Activated CD4-positive, alpha-beta T cell treated with anti-CD3 and anti-CD28 coated beads, Interleukin-2, Interleukin-4, amounts not matched to agents 100 ng/mL and 50 ng/mL, durations not matched to agents 16 hours and 8 hours (primary cell): ENCODE data around the gene PIK3IP1.
A peak's percentile ranks its signal among the peaks of the same experiment; 100 is the strongest.

Source experiments
- DNase-seq: peaks from one replicate; pipeline ENCODE4 v3.0.0-alpha.2; 2020; ENCODE audit warnings: low spot score

Gene PIK3IP1

DNA sequence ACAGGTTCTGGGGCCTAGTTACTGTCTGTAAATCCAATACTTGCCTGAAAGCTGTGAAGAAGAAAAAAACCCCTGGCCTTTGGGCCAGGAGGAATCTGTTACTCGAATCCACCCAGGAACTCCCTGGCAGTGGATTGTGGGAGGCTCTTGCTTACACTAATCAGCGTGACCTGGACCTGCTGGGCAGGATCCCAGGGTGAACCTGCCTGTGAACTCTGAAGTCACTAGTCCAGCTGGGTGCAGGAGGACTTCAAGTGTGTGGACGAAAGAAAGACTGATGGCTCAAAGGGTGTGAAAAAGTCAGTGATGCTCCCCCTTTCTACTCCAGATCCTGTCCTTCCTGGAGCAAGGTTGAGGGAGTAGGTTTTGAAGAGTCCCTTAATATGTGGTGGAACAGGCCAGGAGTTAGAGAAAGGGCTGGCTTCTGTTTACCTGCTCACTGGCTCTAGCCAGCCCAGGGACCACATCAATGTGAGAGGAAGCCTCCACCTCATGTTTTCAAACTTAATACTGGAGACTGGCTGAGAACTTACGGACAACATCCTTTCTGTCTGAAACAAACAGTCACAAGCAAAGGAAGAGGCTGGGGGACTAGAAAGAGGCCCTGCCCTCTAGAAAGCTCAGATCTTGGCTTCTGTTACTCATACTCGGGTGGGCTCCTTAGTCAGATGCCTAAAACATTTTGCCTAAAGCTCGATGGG lies 13.5 kb downstream of the PIK3IP1 start:
- DNase-seq = no peak

DNA sequence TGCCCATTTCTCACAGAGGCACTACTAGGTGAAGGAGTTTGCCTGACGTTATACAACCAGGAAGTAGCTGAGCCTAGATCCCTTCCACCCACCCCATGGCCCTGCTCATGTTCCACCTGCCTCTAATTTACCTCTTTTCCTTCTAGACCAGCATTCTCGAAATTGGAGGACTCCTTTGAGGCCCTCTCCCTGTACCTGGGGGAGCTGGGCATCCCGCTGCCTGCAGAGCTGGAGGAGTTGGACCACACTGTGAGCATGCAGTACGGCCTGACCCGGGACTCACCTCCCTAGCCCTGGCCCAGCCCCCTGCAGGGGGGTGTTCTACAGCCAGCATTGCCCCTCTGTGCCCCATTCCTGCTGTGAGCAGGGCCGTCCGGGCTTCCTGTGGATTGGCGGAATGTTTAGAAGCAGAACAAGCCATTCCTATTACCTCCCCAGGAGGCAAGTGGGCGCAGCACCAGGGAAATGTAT lies 14.1 kb downstream of the PIK3IP1 start:
- no peak for DNase-seq

DNA sequence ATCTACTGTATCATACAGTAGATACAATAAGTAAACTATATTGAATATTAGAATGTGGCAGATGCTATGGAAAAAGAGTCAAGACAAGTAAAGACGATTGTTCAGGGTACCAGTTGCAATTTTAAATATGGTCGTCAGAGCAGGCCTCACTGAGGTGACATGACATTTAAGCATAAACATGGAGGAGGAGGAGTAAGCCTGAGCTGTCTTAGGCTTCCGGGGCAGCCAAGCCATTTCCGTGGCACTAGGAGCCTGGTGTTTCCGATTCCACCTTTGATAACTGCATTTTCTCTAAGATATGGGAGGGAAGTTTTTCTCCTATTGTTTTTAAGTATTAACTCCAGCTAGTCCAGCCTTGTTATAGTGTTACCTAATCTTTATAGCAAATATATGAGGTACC lies 14.5 kb downstream of the PIK3IP1 start:
- no peak for DNase-seq

DNA sequence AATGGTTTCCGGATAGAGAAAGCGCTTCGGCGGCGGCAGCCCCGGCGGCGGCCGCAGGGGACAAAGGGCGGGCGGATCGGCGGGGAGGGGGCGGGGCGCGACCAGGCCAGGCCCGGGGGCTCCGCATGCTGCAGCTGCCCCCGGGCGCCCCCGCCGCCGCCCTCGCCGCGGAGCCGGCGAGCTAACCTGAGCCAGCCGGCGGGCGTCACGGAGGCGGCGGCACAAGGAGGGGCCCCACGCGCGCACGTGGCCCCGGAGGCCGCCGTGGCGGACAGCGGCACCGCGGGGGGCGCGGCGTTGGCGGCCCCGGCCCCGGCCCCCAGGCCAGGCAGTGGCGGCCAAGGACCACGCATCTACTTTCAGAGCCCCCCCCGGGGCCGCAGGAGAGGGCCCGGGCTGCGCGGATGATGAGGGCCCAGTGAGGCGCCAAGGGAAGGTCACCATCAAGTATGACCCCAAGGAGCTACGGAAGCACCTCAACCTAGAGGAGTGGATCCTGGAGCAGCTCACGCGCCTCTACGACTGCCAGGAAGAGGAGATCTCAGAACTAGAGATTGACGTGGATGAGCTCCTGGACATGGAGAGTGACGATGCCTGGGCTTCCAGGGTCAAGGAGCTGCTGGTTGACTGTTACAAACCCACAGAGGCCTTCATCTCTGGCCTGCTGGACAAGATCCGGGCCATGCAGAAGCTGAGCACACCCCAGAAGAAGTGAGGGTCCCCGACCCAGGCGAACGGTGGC lies 15.7 kb downstream of the PIK3IP1 start:
- DNase-seq = no peak

DNA sequence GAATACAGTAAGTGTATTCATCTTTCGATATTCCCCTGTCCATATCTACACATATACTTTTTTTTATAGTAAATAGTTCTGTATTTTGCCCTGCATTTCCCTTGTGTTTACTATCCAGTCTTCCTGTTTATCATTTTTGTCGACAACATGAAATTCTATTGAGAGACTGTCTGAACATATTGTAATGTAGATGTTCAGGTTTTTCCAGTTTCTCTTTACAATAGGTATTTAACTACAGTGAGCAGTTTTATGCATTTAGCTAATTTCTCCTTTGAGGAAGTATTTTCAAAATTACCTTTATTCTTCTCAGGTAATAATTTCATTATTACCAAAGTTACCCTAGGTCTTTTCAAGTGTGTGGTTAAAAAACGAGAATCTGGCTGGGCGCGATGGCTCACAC lies 16.7 kb downstream of the PIK3IP1 start:
- no peak for DNase-seq

DNA sequence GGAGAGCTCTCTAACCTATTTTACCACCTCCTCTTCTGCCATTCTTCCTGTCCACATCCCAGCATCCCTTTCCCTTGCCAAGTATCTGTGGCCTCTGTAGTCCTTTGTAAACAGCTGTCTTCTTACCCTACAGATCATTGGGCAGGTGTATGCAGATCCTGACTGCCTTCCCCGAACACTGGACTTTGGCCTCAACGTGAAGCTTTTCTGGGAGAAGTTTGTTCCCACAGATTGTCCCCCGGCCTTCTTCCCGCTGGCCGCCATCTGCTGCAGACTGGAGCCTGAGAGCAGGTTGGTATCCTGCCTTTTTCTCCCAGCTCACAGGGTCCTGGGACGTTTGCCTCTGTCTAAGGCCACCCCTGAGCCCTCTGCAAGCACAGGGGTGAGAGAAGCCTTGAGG lies 17.3 kb downstream of the PIK3IP1 start:
- DNase-seq = no peak

DNA sequence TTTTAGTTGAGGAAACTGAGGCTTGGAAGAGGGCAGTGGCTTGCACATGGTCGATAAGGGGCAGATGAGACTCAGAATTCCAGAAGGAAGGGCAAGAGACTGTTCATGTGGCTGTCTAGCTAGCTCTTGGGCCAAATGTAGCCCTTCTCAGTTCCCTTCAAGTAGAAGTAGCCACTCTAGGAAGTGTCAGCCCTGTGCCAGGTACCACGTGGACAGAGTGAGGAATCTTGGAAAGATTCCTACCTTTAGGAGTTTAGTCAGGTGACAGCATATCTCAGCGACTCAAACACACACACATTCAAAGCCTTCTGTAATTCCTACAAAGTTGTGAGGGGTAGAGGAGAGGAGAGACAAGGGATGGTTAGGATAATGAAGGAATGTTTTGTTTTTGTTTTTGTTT lies 18.3 kb downstream of the PIK3IP1 start:
- DNase-seq = no peak

DNA sequence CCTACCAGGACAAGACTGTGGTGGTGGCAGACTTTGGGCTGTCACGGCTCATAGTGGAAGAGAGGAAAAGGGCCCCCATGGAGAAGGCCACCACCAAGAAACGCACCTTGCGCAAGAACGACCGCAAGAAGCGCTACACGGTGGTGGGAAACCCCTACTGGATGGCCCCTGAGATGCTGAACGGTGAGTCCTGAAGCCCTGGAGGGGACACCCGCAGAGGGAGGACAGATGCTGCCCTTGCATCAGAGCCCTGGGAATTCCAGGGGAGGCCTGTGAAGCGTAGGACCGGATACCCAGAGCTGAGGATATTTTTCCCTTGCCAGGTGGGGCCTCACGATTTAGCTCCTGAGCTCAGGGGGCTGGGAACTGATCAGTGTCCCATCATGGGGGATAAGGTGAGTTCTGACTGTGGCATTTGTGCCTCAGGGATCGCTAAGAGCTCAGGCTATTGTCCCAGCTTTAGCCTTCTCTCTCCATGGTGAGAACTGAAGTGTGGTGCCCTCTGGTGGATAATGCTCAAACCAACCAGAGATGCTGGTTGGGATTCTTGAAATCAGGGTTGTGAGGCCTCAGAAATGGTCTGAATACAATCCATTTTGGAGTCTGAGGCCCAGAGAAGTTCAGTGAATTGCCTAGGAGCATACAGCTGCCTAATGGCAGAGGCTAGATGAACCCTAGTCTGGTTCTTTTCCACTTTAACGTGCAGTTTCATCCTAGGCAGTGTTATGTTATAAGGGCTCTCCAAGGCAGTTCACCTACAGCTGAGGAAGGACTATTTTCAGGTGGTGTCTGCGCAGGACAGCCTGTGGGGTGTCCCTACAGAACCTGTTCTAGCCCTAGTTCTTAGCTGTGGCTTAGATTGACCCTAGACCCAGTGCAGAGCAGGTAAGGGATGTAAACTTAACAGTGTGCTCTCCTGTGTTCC lies 19.5 kb downstream of the PIK3IP1 start:
- peak; percentile 47 for DNase-seq

DNA sequence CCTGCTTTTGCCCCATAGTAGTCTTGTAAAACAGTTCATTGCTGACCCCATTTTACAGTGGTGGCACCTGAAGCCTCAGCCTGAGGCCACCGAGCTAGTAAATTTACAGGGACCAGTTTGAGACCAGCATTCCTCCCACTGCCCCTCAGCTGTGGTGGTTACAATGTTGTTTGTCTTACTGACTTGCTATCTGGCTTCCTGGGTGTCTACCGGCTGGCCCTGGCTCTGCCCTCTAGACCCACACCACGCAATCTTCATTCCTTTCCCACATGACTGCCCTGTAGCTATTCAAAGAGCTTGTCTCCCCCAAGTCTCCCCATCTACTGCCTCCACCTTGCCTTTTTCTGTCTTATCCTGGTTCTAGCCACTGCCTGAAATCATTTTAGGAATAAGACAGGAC lies 20.8 kb downstream of the PIK3IP1 start:
- no peak for DNase-seq

DNA sequence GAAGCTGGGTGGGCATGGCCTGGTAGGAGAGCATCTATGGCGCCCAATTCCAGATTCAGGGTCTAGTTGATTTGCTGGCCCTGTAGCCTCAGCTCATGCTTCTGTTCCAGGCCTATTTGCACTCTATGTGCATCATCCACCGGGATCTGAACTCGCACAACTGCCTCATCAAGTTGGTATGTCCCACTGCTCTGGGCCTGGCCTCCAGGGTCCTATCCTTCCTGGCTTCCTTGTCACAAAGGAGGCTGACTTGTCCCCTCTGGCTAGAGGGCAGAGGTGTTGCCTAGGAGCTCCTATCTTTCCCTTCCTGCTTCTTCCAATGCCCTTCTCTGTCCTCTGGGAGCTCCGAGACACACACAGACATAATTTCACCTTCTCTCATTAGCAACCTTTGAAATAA lies 21.3 kb downstream of the PIK3IP1 start:
- DNase-seq = no peak

DNA sequence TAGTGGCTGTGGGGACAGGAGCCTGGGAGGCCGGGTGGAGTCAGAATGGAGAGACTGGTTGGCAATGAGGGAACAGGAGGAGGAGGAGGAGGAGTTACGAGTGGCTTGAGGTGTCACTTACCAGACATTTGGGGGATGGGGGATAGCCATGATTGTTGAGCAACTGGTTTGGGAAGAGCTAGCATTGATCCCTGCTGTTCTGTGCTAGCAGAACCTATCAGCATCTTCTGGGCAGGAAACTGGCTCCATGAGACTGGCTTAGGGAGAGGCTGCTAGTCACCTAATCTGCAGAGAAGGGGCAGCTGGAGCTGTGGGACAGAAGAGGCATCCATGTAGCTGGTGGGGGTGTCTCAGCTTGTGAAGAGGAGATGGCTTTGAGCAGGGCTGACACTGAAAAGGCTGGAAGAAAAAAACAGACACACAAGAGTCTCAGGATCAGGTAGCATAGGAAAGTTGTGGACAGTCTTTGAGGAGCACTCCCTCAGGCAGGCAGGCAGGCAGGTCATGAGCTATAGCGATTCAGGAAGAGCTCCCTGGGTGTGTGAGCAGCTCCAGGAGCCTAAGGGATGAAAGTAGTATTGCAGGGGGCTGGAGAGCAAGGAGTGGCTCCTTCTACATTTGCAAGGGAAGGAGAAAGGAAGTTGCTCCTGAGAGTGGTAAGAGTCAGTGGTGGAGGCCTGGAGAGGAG lies 22.3 kb downstream of the PIK3IP1 start:
- DNase-seq = no peak

DNA sequence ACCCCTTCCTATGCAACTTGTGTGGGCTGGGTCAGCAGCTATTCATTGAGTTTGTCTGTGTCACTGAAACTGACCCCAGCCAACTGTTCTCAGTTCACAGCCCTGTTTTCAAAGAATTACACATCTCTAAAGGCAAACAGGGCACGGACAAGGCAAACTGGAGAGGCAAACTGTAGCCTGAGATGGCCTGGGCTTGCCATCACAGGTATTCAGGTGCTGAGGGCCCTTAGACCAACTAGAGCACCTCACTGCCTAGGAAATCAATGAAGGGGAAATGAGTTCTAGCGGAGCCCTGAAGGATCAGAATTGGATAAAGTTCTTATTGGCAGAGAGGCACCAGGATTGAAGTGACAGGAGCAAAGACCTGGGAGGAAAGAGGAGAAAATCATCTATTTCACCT lies 24.0 kb downstream of the PIK3IP1 start:
- DNase-seq = no peak

DNA sequence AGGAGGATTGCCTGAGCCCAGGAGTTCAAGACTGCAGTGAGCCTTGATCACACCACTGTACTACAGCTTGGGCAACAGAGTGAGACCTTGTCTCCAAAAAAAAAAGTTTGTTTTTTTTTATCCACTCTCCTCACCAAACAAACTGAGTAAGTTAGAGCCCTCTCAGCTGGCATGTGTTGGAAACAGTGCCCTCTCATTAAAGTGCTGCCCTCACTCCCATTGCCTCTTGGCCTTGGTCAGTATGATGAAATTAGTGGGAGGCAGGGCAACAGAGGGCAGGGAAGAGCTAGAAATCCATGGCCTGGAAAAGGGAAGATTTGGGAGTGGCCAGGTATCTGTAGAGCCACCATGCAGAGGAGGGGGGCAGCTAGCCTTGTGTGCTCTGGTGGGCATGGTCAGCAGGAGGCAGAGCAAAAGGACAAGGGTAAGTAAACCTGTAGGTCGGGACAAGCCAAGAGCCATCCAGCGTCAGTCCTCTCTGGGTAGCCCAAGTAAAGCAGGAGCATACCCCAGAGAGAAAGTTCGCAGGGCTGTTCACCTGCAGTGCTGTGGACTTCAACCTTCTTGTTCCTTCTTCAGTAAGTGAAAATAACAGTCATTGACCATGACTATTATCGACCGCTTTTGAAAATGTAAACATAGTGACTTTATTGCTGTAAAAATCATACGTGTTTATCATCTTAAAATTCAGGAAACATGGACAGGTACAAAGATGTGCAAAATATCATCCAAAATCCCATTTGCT lies 28.2 kb downstream of the PIK3IP1 start:
- DNase-seq = no peak

DNA sequence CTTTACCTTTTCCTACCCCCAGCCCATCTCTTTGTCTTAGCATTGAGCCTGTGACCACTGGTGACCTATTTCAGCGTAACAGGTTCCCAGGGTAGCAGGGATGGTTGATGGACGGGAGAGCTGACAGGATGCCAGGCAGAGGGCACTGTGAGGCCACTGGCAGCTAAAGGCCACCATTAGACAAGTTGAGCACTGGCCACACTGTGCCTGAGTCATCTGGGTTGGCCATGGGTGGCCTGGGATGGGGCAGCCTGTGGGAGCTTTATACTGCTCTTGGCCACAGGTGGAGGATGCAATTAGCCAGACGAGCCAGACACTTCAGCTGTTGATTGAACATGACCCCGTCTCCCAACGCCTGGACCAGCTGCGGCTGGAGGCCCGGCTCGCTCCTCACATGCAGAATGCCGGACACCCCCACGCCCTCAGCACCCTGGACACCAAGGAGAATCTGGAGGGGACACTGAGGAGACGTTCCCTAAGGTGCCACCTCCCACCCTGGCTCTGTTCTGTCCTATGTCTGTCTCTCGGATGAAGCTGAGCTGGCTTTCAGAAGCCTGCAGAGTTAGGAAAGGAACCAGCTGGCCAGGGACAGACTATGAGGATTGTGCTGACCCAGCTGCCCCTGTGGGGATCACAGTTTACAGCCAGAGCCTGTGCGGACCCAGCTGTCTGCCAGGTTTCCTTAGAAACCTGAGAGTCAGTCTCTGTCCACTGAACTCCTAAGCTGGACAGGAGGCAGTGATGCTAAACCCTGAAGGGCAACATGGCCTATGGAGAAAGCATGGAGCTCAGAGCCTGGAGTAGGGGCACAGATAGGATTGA lies 29.8 kb downstream of the PIK3IP1 start:
- DNase-seq = no peak

DNA sequence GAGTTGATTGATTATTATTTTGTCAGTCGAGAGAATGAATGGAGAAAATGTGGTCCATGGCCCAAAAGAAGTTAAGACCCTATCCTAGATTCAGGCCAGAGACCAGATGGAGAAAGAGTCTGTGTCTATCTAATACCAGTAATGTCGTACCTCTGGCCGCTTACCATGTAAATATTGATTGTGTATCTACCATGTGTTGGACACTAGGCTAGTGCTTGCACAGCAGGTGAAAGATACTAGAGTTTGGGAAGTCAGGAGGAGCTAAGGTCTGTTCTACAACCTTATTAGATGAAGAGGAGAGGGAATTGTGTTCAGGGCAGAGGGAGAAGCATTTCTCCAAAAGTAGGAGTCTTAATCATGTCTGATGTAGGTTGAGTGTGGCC lies 31.8 kb downstream of the PIK3IP1 start:
- DNase-seq = no peak

DNA sequence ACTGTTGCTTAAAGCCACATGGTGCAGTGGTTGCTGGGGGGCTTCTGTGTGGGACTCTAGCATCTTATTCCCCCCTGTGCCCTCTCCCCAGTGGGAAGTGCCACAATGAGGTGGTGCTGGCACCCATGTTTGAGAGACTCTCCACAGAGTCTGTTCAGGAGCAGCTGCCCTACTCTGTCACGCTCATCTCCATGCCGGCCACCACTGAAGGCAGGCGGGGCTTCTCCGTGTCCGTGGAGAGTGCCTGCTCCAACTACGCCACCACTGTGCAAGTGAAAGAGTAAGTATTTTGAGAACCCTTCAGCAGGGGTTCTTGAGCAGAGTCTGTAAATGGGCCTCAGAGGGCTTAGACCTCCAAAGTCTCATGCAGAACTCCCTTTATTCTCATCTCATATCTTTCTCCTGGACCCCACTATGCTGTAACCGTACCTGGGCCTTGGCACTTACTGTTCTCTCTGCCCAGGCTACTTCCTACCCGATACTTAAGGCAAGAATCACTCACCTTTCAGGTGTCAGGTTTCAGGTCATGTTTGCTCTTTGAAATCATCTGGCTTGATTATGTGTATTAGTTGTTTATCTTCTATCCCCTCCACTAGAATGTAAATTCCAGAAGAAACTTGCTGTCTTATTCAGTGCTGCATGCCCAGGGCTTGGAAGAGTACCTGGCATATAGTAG lies 32.4 kb downstream of the PIK3IP1 start:
- DNase-seq = no peak

DNA sequence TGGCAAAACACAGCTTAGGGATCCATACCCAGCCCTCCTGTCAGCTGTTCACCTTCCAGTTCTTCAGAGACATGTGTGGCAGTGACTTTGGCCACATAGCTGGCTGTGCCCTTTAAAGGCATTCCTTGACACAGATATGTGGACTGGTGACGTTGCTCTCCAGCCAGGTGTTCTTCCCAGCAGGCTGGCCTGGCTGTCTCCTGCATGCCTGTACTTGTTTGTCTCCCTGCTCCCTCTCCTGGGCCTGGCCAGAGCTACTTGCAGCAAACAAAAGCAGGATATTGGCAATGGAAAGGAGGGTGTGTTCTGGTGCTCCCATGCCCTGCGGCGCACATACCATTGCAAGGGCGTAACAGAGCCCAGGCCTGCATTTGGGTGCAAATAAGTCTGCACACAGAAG lies 38.3 kb downstream of the PIK3IP1 start:
- DNase-seq = no peak

DNA sequence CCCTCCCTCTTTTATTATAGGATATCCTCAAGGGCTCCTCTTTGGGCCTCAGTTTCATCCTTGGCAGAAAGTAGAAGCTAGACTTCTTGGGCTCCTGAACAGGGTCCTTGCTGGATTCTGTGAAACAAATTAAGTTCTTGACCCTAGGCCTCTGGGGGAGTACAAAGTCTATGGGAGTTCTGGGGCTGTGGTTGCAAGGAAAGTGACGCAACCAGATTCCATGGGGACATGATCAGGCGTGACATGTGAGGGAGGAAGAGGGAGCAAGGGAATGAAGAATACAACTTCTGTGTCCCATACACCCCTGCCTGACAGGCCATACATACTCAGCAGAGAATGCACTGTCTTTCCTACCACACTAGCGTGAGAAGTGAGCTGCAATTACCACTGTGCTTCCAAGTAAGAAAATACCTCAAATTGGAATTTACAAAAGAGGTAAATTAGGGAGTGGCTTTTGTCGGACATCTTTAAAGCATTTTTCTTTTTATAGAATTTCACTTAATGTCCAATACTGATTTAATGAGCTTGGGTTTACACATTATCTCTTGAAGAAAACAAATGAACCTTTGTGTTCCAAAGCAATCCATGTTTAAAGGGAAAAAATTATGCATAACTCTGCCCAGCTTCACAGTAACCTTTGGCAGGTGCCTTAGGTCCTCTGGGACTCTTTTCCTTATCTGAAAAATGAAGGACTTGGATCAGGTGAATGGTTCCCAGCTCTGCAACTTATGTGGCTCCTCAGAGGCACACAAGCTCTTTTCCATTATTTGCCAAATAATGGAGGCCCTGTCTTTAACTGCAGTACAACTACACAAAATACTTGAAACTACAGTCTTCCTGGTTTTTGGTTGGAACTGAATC lies 41.3 kb downstream of the PIK3IP1 start:
- no peak for DNase-seq
